GM19372 (cell line): ENCODE results near the gene DPYSL3.

Experiments used
- ATAC-seq: cut with Tn5 transposase; IDR thresholded peaks from one replicate; pipeline ENCODE4 v1.9.1; 2021; ENCODE audit warnings: mild to moderate bottlenecking, low read depth, moderate library complexity; ENCODE audit not compliant: unreplicated experiment

DPYSL3 gene

GRCh38 chr5:147479949-147480348, 29.9 kb downstream of the DPYSL3 start:
- no peak for ATAC-seq

DNA sequence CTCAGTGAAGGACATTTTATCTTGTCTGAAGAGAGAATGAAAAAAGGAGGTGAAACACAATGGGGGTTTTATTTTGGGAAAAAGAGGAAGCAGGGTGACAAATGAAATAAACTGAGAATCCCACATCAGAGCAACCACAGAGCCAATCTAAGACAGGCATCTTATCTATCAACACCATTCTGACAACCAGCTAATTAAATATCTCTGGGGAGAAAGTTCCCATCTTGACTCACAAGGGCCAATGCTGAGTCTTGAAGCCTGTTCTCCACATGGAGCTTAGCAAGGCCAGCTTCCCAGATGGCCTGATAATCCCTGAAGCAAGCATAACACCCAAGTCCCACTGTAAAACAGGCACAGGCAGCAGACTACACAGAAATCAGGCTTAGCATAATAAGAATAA, 30.4 kb downstream of the DPYSL3 start:
- no peak for ATAC-seq

DNA sequence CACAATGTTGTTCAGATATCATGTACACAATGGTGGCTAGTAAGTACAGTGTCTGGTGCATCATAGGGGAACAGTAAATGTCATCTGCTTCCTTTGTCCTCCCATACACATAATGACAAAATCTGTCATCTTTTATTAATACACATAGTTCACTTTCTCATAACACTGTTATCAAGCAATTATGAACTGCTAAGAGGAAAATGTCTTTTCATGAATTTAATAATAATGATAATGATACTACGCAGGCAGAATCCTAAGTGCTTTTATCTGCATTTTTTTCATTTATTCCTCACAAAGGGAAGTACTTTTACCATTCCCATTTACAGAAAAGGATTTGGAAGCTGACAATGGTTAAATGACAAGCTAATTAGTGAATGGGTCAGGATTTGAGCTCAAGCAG, 35.7 kb downstream of the DPYSL3 start:
- ATAC-seq: no peak

- no peak for ATAC-seq
Measured at GRCh38 chr5:147472664-147473475, 37.0 kb downstream of the DPYSL3 start.

DNA sequence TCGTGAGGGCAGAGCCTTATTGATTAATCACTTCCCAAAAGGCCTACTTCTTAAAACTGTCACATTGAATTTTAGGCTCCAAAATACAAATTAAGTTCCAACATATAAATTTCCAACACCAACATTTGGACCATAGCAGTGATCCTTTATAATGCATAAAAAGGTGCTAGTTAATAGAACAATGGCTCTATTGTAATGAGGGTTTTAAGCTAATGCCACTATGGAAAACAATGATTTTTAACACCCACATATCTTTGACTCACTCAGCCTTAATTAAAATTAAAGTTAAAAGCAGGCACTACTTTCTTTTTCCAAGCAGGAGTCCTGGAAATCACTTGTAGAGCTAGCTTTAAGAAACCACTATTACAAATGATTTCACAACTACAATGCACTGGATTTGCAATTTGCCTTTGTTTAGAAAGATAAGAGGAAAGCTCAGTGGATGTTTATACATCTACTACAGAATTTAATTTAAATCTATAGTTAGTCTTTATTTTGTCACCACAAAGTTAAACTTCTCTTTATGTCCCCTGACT, 41.8 kb downstream of the DPYSL3 start:
- no peak for ATAC-seq

DNA sequence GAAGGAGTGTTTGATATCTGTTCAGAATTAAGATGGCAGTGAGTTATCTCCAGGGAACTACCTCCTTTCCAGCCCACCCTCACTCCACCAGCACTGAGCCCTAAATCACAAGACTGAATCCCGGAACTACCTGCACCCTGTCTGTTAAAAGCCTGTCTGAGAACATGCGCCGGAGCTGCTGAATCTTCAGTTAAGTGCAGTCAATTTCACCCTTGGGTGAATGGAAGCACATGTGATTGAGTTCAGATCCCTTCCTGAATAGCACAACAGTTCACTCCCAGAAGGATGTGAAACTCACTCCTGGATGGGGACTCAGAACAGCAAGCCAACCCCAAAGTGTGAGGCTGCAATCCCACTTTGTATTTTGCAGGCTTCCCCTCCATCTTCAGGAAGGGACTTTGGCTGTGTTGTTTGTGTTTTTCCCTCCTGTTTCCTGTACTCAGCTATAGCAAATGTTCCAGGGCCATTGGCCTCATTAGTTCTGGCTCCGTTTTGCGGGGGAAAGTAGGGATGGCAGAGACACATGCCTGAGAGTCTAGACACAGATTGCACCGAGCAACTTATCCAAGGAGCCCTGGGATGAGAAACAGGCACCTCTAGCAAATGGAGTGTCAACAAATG, 43.4 kb downstream of the DPYSL3 start:
- no peak for ATAC-seq

DNA sequence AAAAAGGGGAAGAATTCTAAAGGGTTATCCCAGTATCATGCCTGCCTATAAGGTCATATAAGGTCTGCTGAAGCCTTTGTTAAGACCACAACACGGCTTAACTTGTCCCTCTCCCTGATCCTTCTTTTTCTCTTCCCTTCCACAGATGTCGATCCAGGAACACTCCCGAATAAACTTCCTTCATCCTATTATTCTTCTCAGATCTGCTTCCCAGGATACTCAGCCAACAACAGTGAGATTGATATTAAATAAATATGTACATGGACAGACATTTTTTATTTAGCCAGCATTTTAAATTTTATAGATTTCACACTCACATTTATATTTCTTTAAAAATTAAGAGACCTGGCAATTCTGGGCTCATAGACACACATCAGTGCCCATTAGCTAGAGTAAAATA, 44.1 kb downstream of the DPYSL3 start:
- ATAC-seq: no peak

DNA sequence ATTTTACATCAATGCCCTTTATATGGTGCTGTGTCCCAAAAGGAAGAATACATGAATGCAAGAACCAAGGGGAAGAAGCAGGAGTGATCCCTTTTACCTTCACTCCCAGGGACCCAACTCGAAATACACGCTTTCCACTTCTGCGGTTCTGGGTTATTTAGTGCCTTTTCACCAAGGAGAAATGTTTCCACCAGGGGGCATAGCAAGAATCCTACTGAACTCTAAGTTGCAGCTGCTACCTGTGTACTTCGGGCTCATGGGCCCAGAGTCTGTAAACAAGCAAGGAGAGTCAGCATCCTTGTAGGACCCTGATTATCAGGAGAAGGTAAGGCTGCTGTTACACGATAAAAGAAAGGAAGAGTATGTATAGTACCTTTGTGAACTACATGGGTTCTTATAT, 45.7 kb downstream of the DPYSL3 start:
- no peak for ATAC-seq

DNA sequence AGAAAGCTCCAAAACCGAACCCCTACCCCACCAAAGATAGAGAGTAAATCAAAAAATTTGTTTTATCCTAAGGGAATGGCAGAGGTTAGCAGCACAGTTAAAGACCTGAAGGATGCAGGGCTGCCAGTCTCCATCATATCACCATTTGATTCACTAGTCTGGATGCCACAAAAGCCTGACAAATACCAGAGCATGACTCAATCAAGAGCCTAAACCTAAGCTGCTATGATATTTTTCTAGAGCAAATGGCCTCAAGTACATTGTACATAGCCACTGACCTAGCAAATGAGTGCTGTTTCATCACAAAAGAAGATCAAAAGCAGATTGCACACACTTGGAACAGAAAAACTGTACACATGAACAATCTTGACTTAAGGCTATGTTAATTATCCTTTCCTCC, 48.0 kb downstream of the DPYSL3 start:
- ATAC-seq: no peak

GRCh38 chr5:147460380-147460779, 49.5 kb downstream of the DPYSL3 start:
- ATAC-seq: no peak

DNA sequence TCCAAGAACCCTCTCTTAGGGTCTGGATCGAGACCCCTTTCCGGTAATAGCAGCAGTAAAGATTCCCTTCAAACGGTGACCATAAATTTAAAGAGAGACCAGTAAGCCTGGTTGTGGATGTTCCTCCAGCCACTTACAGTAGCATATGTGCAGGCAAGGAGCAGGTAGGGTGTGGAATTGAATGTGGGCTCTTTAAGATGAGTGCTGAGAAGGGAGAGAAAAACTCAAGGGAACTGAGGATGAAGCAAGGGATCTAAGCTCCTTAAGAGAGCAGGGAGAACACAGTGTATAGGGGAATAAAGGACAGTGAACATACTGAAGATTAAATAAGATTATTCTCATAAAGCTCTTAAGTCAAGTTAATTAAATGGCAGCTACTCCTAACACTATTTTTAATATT, 51.3 kb downstream of the DPYSL3 start:
- ATAC-seq: no peak

DNA sequence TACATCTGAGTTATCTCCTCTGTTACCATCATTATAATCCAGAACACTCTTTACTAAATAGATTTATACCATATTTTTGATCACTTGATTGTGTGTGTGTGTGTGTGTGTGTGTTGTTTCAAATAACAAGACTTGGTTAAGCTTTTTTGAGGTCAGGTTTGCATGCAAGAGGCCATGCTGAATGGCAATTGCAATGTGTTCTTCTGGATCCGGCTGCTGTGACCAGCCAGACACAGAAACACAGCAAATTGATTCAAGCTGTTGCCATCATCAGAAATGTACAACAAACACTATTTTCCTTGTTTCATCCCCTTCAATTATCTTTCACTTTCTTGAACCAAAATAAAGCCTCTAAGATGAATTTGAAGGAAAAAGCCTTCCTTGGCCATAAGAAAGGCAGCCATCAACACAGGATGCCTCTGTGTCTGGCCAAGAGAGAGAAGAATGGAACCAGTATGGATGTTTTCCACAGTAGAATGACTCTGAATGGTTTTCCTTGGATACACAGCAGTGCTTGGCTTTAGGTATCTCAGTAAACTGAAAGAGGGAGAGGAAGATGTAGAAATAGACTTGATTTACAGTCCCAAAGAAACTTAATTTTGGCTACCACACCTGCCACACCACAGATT, 53.9 kb downstream of the DPYSL3 start:
- no peak for ATAC-seq

DNA sequence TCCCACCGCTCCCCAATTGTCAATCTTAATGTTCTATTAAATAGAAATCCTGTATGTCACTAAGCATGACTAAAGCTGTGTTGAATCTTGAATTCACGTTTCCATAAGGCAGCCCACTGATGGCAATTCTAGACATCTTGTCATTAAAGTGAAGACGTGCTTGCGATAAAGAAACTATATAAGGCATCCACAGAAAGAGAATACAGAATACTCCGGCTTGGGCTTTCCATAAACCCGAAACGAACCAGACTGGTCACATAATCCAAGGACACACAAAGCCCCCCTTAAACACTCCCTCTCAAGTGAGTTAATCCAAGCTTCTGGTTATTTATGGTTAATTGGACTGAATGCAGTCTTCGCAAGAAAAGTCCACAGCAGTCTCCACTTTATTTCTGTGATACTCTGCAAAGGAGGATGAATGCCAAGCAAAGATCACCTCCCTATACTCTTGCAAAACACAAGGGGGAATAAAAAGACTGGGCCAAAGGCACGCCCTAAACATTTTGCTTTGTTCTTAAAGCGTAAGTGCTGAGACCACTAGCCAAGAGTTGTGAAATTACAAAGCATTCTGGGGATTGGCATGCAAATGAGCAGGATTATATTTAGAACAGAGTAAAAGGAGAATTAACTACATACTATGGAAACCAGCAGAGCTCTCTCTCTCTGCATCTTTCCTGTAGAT, 54.7 kb downstream of the DPYSL3 start:
- no peak for ATAC-seq

DNA sequence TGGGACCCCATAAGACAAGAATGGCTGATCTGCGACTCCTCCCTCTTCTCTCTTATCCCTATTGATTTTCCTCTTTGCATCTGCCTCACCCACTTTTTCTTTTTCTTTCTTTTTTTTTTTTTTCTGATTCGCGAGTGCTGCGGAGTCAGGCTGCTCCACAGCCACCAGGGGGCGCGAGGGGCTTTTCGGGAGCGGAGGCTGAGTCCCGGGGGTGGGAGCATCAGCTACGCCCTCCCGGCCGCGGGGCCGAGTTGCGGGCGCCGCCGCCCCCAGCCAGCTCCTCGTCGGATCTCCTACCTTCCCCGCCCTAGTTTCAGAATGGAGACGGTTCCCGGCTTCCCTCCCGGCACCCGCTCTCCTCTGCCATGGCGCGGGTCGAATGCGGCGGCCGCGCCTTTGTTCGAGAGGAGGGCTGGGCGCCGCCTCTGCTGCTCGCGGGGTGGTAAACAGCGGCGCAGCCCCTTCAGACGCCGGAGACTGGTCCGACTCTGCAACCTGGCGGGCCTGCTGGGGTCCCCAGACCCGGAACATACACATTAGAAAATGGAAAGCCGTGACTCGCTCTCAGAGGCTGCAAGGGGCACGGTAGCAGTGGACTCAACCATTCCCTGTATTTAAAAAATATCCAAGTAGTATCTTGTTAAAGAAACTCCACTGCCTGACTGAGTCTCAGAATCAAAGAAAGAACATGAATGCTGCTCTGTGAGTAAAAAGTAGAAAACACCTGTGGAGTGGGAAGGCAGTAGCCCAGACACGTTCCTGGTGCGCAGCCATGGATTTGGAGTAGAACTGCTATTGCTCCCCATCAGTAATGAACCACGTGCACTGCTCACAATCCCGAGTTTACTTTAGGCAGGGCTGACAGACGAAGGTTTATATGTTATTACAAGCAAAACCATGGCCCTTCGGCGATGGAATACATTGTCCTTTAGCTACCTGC, 55.7 kb downstream of the DPYSL3 start:
- ATAC-seq: peak; percentile 63

GRCh38 chr5:147452165-147452811, 57.6 kb downstream of the DPYSL3 start:
- no peak for ATAC-seq

DNA sequence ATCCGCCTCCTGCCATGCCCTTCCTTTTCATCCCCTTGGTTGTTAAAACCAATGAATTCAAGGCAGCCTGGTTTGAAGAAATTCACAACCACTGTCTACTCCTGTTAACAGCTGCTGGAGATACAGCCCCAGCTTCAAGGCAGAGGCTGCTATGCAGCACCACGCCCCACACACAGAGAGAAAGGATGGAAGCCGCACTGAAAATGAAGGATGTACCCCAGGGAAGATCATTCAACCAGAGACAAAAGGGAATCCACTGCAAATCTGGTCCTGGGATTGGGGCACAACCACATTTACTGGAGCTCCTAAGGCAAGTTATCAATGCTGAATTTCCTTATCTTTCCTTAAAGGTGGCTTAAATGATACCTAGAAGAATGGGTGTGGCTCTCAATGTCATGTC, 58.7 kb downstream of the DPYSL3 start:
- ATAC-seq: no peak

DNA sequence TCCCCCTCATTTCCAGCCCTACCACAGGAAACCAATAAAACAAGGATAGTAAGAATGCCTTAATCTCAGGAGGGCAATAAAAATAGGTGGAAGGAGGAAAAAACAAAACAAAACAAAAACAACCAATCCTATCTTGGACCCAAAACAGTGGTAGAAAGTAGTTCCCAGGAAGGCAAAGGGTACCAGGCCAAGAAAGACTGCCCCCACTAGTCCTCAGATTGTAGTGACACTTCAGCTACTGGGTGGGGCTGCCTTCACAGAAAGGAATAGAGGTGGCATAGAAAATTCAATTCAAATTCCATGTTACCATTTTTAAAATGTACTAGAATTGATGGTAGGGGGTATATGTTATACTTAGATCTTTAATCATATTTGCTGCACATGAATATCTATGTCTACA, 59.3 kb downstream of the DPYSL3 start:
- ATAC-seq: no peak

- ATAC-seq: no peak
Measured at GRCh38 chr5:147448766-147449165, 61.1 kb downstream of the DPYSL3 start.

DNA sequence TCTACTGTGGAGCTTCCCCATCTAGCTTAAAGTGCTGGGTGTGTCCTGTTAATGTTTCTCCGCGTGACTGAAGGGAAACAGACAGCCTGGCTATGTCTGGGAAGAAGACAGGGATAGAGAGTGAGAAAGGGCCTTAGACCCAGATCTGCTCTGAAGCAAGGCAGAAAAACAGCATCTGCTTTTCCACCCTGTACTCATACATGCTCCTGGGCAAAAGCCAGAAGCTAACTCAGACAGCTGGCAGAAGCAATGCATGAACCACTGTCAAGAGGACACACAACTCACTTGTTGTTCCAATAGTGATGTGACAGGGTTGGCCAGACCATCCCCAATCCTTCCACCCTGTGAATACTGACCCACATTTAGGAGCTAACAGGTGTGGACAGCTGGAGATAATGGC, 63.3 kb downstream of the DPYSL3 start:
- no peak for ATAC-seq
